ENCODE data around the gene LIMS2. TPM values are rescaled to one million over a fixed set of nuclear protein-coding genes. Genes with fewer than 3 reads are reported as not detected.

Gene LIMS2
- total RNA-seq, 1 experiment from 2014 or later: 0.51 TPM

DNA sequence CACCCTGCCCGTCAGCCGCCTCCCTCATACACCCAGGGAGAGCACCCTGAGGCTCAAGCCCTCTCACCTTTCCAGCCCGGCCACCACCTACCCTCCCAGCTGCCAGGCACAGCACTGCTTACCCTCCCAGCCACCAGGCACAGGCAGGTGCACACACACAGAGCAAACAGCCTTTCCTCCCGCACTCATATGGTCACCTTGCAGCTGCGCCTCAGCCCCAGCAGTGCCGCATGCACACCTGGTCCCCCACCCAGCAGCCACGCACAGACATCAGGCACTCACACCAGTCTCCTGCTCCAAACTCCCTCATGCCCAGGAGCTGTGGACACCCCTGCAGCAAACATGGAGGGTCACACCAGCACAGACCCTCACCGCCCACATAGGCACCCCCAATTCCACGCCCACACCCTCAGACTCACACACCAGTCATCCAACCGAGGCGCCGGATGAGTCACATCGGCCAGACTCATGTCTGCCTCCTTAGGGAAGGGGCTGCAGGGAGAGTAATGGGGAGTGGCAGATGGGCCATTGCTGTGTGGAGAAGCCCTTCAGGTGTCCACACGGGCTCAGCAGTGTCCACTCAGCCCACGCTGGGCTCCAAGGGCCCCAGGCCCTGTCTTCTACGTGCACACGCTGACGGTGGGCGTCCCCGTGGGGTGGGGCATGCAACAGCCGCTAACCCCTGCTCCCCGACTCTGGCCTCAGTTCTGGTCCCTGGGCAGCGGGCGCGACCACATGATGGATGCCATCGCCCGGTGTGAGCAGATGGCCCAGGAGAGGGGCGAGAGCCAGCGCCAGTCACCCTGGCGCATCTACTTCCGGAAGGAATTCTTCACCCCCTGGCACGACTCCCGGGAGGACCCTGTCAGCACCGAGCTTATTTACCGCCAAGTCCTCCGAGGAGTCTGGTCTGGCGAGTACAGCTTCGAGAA lies 51.7 kb downstream of the LIMS2 start:
- peak; percentile 84 for DNase-seq (ENCODE audit: low read depth)

DNA sequence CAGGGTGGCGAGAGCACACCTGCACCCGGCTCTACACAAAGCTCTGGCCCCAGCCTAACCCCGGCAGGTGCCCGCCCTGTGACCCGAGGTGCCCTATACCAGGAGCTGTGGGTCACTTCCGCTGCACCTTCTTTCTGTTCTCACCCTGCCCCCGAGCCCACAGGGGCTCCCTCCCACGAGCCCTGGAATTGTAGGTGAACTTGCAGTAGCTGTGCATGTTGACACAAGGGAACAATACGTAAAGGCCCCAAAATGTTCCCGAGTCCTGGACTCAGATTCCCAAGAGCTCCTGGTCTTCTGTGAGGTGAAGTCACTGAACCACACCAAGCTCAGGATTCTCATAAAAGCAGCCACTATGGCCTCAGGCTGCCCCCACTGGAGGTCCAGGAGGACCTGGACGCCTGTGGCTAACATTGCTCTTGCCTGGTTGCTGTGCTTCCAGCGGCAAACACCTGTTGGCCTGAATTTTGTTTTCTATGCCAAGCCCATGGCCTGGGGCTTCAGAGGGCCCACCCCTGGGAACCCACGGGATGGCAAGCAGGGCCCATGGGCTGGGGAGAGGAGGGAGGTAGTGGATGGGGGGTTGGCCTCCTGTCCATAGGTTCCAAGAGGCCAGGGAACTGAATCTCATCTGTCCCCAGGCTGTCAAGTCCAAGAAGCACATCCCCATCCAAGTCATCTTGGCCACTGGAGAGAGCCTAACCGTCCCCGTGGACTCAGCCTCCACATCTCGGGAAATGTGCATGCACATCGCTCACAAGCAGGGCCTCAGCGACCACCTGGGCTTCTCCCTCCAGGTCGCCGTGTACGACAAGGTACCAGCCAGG lies 52.6 kb downstream of the LIMS2 start:
- DNase-seq (ENCODE audit: low read depth): no peak

DNA sequence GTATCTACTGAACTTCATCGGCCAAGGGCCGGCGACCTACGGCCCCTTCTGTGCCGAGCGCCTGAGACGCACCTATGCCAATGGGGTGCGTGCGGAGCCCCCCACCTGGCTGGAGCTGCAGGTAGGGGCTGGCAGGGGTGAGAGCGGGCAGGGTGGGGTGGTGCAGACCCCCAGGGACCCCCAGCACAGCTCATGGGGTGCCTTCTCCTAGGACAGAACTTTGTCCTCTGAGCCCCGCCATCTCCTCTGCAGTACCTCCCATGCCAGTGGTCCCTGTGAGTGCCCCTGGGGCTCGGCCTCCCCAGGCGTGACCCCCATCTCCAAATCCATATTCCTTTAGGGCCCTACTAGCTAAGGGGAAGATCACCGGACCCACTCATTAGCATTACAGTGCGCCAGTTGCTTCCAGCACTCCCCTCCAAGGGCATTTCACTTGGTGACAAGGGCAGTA lies 53.3 kb downstream of the LIMS2 start:
- no peak for DNase-seq (ENCODE audit: low read depth)

DNA sequence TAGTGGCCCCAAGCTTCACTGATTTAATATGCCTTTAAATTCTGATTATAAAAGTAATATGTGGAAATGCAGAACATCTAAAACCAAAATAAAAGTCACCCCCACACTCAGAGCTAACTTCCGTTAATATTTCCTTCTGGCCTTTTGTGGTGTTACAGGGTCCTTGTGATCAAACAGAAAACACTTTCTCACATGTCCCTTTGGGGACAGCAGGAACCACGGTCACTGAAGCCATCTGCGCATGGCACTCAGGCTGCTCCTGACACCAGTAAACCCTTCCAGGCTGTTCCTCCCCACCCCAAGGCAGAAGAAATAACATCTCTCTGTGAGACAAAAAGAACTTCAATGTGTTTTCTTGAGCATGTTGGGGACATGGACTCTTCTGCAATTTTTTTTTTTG lies 54.5 kb downstream of the LIMS2 start:
- no peak for DNase-seq (ENCODE audit: low read depth)

DNA sequence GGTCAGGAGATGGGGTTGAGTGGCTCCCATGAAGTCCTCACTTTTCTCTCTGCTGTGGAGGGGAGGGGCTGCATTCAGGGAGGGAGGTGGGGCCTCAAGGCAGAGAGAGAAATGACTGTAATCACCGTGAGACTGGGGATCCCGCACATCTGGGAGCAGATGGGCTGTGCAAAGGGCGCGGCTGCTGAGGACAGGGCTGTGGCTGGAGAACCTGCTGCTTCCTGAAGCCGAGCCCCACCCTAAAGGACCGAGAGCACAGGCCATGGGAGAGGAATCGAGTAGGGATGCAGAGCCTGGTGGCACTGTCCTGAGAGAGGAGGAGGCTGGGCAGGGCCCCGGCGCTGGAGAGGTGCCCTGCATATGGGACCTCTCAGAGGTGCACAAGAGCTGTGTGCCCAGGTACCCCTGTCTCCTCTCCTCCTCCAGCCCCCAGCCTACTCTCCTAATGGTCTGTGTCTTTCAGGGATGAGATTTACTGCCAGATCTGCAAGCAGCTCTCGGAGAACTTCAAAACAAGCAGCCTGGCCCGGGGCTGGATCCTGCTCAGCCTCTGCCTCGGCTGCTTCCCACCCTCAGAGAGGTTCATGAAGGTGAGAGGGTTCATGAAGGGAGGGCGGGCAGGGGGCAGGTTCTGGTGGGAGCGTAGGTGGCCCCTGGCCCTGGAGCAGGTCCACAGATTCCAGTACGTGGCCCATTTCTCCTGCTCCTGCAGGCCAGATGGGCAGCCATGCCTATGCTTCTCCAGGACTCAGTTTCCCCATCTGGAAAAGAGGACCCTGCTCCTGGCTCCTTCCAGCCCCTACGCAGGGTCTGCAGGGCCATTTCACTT lies 55.2 kb downstream of the LIMS2 start:
- no peak for DNase-seq (ENCODE audit: low read depth)

DNA sequence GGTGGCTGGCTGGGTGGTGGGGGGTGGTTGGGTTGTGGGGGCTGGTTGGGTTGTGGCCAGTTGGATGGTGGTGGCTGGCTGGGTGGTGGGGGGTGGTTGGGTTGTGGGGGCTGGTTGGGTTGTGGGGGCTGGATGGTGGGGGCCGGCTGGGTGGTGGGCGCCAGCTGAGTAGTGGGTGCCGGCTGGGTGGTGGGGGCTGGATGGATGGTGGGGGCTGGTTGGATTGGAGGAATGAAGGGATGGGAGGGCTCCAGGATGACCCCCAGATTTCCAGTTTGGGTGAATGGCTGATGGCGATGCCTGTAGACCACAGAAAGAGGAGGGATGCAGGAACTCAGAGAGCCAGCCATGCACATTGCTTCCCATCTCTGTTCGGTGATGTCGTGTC lies 56.1 kb downstream of the LIMS2 start:
- no peak for DNase-seq (ENCODE audit: low read depth)

DNA sequence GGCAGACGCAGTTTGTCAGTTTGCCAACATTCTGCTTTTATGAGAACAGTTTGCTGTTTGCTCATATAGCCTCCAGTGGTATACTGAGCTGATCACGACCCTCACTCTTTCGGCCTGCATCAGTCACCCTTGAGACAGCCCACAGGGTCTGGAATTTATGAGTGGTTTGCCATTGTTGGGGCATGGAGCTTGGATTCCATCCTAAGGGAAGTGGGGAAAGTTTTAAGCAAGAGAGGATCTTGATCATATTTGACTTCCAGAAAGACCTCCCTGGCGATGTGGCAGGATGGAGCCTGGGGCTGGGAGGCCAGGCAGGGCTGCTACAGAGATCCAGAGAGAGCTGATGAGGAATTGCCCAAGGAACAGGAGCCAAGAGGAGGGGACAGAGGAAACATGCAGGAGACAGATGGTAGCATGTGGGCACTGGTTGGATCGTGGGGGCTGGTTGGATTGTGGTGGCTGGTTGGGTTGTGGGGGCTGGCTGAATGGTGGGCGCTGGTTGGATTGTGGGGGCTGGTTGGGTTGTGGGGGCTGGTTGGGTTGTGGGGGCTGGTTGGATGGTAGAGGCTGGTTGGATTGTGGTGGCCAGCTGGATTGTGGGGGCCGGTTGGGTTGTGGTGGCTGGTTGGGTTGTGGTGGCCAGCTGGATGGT lies 56.7 kb downstream of the LIMS2 start:
- DNase-seq (ENCODE audit: low read depth): no peak

DNA sequence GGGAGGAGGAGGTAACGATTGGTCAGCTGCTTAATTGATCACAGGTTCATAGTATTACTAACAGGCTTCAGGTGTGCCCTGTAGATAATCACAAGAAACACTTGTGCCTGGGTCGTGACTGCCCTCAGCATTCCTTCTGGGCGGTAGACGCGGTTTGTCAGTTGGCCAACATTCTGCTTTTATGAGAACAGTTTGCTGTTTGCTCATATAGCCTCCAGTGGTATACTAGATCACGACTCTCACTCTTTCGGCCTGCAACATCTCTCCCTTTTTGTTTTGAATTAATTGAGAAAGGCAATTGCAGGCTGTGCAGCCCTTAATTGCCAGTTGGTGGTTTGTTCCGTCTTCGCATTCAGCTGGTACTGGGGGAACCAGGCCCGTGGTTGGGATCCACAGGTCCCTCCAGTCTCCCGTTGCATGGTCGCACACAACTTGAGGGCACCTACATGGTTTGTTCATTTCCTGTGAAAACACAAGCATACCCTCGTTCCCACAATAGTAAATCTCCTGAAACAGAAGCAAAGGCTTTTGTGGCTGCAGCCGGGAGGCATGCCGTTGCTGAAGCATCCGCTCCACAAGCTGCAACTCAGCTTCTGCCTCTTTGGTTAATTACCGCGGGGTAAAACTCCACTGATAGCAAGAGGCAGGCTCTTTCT lies 59.7 kb downstream of the LIMS2 start:
- DNase-seq (ENCODE audit: low read depth): peak; percentile 57

DNA sequence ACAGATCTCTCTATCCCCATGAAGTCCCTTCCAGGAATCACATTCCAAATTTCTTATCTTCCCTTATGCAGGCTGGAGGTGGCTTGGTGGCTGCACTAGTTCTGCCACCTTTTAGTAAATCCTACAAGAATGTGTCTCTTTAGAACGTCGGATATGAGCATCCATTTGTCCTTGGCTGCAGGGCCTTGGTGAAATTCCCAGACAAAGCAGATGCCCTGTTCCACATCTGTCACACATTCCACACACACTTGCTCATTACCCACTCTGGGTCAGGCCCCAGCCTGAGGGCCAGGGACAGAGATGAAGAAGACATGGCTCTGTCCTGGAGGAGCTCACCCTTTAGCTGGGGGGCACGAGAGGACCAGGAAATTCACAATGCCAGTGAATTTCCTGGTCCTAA lies 60.6 kb downstream of the LIMS2 start:
- DNase-seq (ENCODE audit: low read depth): no peak

DNA sequence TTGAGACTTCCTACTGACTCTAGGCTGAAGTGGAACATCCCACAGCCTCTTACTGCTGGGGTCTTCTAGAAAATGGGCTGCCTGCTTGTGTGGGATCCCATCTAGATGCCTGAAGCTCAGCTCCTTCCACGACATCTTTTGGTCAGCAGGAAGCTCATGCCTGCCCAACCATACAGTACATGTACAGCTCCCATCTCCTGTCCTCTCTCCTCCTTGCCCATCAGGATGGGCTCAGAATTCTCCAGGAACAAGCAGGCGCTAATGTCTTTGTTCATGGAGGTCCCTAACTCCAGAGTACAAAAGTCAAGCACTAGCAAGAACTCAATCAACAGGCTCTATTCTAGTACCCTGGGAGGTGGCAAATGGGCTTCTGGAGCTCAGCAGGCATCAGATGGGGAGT lies 61.1 kb downstream of the LIMS2 start:
- no peak for DNase-seq (ENCODE audit: low read depth)

DNA sequence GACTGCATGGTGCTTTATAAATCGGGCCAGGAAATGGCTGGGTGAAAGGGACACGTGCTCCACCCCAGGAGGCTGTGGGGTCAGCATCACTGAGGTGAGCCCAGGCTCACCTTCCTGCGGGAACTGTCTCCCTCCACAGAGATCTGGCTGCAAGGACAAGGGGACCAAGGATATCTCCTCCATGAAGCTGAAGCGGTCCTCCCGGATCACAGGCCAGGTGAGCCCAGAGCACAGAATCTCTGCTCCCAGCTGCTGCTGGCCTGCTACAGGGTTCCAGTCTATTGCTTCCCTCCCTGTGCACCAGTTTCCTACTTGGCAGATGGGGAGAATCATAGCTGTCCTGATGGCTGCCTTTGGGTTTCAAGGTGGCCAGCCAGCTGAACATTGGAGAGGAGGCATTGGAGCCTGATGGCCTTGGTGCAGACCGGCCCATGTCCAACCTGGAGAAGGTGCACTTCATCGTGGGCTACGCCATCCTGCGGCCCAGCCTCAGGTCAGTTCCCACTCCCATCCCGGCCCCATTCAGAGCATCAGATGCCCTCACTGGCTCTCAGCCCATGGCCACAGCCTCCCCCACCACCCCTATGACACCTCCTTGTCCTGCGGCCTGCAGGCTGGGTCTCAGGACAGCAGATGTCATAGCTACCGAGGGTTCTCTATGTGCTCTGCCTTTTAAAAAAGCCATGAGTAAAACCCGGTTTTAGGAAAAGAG lies 63.1 kb downstream of the LIMS2 start:
- no peak for DNase-seq (ENCODE audit: low read depth)

DNA sequence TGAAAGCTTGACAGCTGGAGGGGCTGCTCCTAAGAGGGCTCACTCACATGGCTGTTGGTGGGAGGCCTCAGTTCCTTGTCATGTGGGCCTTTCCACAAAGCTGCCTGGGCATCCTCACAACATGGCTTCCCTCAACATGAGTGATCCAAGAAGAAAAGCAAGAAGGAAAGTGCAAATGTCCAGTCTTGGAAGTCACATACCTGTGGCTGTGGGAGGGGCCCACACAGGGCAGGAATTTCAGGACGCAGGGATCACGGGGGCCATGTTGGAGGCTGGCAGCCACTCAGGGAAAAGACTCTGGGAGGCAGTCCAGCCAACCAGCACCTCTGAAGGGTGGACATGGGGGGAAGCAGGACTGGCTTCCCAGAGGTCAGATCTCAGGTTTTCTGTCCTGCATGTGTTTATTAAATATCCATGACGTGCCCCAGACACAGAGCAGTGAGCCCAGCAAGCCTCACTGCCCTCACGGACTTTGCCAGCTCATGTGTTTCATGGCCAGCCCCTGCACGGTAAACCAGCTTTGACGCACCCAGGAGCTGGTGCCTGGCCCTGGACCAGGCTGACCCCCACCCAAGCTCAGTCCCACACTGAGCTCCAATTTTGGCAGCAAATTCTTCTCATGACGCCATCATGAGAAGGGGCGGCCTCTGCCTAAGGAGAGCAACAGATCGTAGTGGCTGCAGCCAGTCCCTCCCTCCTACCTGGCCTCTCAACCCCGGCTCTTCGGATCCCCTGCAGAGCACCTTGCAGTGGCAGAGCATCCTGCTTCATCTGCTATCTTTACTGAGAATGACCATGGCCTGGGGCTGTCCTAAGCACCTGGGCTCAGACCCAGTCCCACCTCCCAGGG lies 64.0 kb downstream of the LIMS2 start:
- no peak for DNase-seq (ENCODE audit: low read depth)

DNA sequence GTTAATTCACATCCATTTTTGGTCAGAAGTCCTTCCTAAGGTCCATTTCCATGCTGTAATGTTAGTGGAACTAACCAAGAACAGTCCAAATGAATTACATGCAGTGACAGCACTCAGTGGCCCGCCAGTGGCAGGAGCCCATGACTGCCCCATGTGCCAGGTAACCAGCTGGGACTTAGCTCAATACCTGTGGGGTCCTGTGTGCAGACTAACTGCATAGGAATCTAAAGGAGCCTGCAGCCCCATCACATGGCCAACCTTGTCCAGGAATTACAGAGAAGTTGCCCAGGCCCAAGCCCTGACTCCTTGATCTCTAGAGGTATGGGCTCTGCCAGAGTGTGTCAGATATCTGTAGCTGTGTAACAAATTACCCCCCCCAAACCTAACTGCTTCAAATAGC lies 64.8 kb downstream of the LIMS2 start:
- no peak for DNase-seq (ENCODE audit: low read depth)

DNA sequence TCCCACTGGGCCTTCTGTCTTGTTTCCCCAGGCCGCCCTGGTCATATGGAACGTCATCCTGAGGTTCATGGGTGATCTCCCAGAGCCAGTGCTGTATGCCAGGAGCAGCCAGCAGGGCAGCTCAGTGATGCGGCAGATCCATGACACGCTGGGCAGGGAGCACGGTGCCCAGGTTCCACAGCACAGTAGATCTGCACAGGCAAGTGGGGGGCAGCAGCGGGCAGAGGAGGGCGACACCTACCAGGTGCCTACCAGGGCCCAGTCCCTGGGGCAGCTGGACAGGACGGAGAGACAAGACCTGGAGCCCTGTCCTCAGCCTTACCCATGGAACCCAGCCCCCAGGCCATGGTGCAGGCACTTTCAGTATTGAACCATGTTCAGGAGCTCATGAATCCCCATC lies 65.5 kb downstream of the LIMS2 start:
- DNase-seq (ENCODE audit: low read depth): no peak

DNA sequence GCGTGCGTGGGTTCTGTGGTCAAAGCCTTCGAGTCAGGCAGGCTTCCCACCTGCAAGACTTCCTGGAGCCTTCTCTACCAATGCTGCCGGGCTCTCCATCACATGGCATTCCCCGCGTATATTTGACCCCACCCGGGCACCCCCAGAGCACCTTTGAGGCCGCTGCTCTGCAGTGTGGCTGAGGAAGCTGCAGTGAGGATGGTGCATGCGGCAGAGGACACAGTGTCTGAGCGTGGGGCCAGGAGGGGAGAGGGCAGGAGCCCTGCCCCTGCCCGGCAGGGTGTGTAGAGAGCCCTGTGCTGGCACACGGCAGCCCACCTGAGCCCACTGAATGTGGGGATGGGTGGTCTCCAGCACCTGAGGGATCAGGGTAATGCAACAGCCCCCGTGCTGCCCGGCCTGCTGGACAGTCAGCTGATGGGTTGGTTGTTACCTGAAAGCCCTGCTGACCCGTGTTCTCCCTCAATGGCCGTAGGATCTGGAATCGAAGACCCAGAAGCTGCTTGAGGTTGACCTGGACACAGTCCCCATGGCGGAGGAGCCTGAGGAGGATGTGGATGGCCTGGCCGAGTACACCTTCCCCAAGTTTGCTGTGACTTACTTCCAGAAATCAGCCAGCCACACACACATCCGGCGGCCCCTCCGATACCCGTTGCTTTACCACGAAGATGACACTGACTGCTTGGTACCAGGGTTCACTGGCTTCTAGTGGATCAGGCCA lies 66.1 kb downstream of the LIMS2 start:
- DNase-seq (ENCODE audit: low read depth): no peak

DNA sequence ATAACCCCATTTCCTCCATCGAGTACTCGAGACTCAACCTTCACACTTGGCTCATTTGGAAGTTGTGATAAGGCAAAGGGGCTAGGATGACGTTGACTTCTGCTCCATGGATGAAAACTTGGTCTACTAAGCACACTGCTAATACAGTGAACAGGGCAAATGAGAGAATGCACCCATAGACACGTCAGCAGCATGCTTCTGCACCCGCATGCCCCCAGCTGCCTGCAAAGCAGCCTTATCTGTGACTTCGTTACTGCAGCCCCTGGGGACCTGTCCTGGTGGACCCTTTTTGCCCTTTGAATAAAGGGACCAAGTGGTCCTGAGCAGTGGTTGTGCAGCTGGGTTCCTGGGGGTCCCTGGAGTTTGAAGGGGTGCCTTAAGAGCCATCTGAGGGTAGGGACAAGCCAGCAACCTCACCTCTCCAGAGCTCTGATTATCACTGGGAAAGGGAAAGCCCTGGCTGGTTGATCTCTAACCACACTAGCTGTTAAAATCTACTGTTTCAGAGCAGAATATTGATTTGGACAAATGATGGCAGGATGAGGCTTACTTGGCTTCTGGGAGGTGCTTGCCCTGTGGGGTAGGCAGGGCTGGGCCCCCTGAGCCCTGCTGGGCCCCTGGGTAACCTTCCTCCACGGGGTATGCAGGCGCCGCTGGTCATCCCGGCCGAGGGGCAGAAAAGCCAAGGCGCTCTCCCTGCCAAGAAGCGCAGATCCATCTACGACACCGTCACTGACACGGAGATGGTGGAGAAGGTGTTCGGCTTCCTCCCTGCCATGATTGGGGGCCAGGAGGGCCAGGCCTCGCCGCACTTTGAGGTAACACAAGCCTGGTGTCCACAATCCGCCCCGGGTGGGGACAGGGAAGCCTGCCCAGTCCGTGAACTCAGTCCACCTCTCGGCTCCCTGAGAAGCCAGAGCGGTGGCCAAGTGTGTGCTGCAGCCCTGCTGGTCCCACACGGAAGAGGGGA lies 67.0 kb downstream of the LIMS2 start:
- DNase-seq (ENCODE audit: low read depth): no peak

DNA sequence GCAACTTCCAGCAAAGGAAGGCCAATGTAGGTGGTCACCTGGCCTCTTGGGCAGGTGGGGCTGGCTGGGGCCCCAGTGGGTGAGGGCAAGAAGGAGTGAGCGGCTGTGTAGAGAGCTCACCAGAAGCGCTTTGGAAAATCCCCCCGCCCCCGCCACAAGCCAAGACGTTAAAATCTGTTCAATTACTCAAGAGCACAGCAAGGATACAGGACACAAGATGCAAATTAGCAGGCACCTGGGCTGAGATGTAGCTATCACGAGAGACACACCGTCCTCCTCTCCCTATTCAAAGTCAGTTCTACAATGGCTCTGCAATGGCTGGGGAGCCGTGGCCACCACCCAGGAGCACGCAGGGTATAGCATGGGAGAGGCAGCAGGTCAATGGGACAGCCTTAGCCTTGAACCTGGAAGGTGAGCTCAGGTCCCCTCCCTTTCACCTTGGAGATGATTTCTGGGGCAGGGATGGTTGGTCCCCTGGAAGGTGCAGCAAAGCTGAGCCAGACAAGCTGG lies 67.9 kb downstream of the LIMS2 start:
- no peak for DNase-seq (ENCODE audit: low read depth)
